ENCODE results near the gene TLE5.

DNA sequence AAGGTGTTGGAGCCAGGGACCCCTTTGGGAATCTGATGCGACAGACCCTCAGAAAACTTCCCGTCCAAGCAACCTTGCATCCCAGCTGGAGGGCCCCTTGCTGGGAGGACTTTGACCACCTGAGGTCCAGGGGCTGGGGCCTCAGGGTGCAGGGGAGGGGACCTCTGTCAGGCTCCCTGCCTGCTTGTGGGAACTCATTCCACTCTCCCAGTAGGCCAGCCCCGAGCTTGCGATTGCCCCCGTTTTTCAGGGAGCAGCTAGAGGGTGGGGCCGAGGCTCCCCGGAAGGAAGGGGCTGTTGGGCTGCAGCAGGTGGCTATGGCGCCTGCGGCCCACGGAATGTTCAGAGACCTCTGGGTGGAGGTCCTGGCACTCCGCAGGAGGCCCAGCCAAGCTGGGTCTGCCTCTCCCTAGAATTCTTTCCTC lies 34.6 kb upstream of the TLE5 start:
- TF ChIP-seq, protein P1, sequence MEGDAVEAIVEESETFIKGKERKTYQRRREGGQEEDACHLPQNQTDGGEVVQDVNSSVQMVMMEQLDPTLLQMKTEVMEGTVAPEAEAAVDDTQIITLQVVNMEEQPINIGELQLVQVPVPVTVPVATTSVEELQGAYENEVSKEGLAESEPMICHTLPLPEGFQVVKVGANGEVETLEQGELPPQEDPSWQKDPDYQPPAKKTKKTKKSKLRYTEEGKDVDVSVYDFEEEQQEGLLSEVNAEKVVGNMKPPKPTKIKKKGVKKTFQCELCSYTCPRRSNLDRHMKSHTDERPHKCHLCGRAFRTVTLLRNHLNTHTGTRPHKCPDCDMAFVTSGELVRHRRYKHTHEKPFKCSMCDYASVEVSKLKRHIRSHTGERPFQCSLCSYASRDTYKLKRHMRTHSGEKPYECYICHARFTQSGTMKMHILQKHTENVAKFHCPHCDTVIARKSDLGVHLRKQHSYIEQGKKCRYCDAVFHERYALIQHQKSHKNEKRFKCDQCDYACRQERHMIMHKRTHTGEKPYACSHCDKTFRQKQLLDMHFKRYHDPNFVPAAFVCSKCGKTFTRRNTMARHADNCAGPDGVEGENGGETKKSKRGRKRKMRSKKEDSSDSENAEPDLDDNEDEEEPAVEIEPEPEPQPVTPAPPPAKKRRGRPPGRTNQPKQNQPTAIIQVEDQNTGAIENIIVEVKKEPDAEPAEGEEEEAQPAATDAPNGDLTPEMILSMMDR (IDR thresholded peaks at IDR 0.05): no peak
- no peak for TF ChIP-seq POLR2A (IDR thresholded peaks at IDR 0.05)

Measured in tibial nerve (tissue), 3 donors.